Heart left ventricle (tissue), 16 donors: ENCODE measurements around the gene SLC4A1AP. TPM values are rescaled to one million over a fixed set of nuclear protein-coding genes. Genes with fewer than 3 reads are reported as not detected.

Experiments used
- ATAC-seq, 4 donors: fragments of 200-7000 bp; cut with Tn5 transposase; one replicate each; pipeline ENCODE4 v1.9.1; 2020 to 2022; ENCODE audit warnings: moderate library complexity in 4 of 4, mild to moderate bottlenecking in 3 of 4, moderate number of reproducible peaks in 1 of 4
- DNase-seq, 5 donors: peaks; one replicate each; pipeline ENCODE4 v3.0.0-alpha.2; 2020
- H3K27ac ChIP-seq, 12 donors: fragments of 200-600 bp; sonication (generic) in 4 of 12; one replicate each; pipeline versions ENCODE4 v1.5.0 to v1.8.0; 2016 to 2022; ENCODE audit warnings: mild to moderate bottlenecking in 2 of 12
- H3K27me3 ChIP-seq, 9 donors: fragments of 200-600 bp; sonication (generic) in 2 of 9; one replicate each; pipeline versions ENCODE4 v1.5.1 to v1.8.0; 2016 to 2022; ENCODE audit warnings: mild to moderate bottlenecking in 3 of 9
- H3K36me3 ChIP-seq, 9 donors: fragments of 200-600 bp; sonication (generic) in 2 of 9; one replicate each; pipeline versions ENCODE4 v1.5.0 to v1.8.0; 2018 to 2022; ENCODE audit warnings: mild to moderate bottlenecking in 2 of 9
- H3K4me1 ChIP-seq, 12 donors: fragments of 200-600 bp; sonication (generic) in 4 of 12; one replicate each; pipeline versions ENCODE4 v1.5.0 to v1.8.0; 2016 to 2022; ENCODE audit warnings: mild to moderate bottlenecking in 3 of 12
- H3K4me3 ChIP-seq, 12 donors: fragments of 200-600 bp; sonication (generic) in 4 of 12; one replicate each; pipeline versions ENCODE4 v1.5.0 to v1.8.0; 2017 to 2022; ENCODE audit warnings: mild to moderate bottlenecking in 9 of 12, moderate library complexity in 4 of 12
- H3K9me3 ChIP-seq, 12 donors: fragments of 200-600 bp; sonication (generic) in 4 of 12; one replicate each; pipeline versions ENCODE4 v1.5.0 to v1.8.0; 2016 to 2022; ENCODE audit warnings: mild to moderate bottlenecking in 1 of 12
- POLR2A ChIP-seq, 2 donors: fragments of 450-650 bp; IDR thresholded peaks; one replicate each; pipeline ENCODE4 v1.6.1; 2017; ENCODE audit warnings: antibody characterized with exemption in 2 of 2, mild to moderate bottlenecking in 2 of 2, moderate library complexity in 2 of 2
- WGBS, 4 donors: extraction: QIAGEN DNeasy Blood & Tissue Kit in 2 of 4; methylation state at CpG; one replicate each; pipeline versions ENCODE4 v1.1.5 to v1.1.7; 2013 to 2018; 5-methylcytosine and 5-hydroxymethylcytosine counted together
- intact Hi-C, 10 donors: fragments of 100-400 bp; cut with DNase I; formaldehyde crosslinking; loops; one replicate each; pipeline versions ENCODE4 v1.11.1 to v1.14.2; 2022
- polyA plus RNA-seq, 2 donors: library from polyadenylated mRNA; stranded (reverse); fragments of 200-250 nt; gene quantifications; one replicate each; pipeline ENCODE4 v1.2.3, GENCODE V29; 2013
- total RNA-seq, 9 donors: library from RNA; depleted of rRNA in 2 of 9; stranded (reverse); fragments of >200 nt in 2 of 9; fragmentation: NEBNext Ultra II Directional in 3 of 9; extraction: Animal tissue kit (Norgen Biotek cat#: 25700) in 3 of 9; gene quantifications; one replicate each; pipeline versions ENCODE4 v1.1.0 to v1.2.4, GENCODE V29; 2016 to 2023
- TF ChIP-seq, protein P1 (sequence below), 12 donors: fragments of 200-600 bp; sonication (generic) in 4 of 12; IDR thresholded peaks; one replicate each; pipeline versions ENCODE4 v1.5.0 to v1.8.0; 2018 to 2022; ENCODE audit warnings: antibody characterized with exemption in 12 of 12, mild to moderate bottlenecking in 5 of 12
- donor health status: ischemic (EF 13 %, LVEDD 7.1; RV severe dilation, severe dysfunction).
- donor health status: healthy with polysubstance abuse.
- donor health status: DM: no; HTN: yes; CAD: no.
- donor health status: DM: no; HTN: no; CAD: no.
- donor health status: ischemic (EF 25% LVEDD 6.9; RV normal size, moderate dysfunction).
- donor health status: ischemic (EF 25% LVEDD 5.7; RV mildly dilated, moderate dysfunction).
- donor health status: healthy.
- donor health status: DM: yes; HTN: yes; CAD: no.
- donor health status: ischemic (EF 35%, LVEDD 5.7; RV mildly dilated, moderate dysfunction).
- donor health status: nonischemic (EF 11% LVEDD 7.7; RV severe dilation, severe dysfunction).
- donor health status: DM: yes; HTN: yes; CAD: no.
- donor health status: PGD.
- donor health status: ischemic (EF 29% LVEDD 5.4; RV normal size, mild dysfunction).
- donor health status: nonischemic (EF 23%, LVEDD 6.1; RV moderate dilation, normal function).

SLC4A1AP gene
- total and polyA plus RNA-seq, 11 donors: 14.9 to 27.8 (median 22.4) TPM

DNA sequence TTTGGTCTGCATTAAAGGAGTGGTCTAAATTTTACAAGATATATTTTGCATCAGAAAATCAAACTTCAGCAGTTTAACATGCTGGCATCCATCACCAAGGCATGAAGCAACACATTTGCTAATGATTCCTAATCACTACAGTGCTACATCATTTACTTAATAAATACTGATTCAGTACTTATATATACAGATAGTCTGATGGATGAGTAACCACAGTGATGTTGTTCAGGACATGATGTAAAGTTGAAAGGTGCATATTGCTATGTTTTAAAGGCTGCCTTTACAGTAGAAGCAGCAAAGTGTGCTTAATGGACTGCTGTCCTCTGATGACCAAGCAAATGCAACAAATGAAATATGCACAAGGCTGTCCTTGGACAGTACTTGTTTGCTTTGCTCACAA, 11.3 kb upstream of the SLC4A1AP start:
- no peaks in the 10 kb centered on the region for H3K4me1 ChIP-seq
- H3K27me3 ChIP-seq: no peaks in the 10 kb centered on the region
- H3K4me3 ChIP-seq: no peak overlapping the region
- TF ChIP-seq, protein P1, sequence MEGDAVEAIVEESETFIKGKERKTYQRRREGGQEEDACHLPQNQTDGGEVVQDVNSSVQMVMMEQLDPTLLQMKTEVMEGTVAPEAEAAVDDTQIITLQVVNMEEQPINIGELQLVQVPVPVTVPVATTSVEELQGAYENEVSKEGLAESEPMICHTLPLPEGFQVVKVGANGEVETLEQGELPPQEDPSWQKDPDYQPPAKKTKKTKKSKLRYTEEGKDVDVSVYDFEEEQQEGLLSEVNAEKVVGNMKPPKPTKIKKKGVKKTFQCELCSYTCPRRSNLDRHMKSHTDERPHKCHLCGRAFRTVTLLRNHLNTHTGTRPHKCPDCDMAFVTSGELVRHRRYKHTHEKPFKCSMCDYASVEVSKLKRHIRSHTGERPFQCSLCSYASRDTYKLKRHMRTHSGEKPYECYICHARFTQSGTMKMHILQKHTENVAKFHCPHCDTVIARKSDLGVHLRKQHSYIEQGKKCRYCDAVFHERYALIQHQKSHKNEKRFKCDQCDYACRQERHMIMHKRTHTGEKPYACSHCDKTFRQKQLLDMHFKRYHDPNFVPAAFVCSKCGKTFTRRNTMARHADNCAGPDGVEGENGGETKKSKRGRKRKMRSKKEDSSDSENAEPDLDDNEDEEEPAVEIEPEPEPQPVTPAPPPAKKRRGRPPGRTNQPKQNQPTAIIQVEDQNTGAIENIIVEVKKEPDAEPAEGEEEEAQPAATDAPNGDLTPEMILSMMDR (IDR thresholded peaks at IDR 0.05): no peak
- no peak for TF ChIP-seq POLR2A (IDR thresholded peaks at IDR 0.05)
- intact Hi-C loops: loop anchor here in 1 of 10 donors (10.0 kb wide), 1 partner anchor 178 kb away; no protein-coding TSS in a partner anchor
- no peak overlapping the region for H3K27ac ChIP-seq
- ATAC-seq (no peak), DNase-seq (no peak)
- H3K36me3 ChIP-seq: peaks cover 0 to 100% (median 99%) of the 10 kb centered on the region in 9 donors
- H3K9me3 ChIP-seq: no peaks in the 10 kb centered on the region

DNA sequence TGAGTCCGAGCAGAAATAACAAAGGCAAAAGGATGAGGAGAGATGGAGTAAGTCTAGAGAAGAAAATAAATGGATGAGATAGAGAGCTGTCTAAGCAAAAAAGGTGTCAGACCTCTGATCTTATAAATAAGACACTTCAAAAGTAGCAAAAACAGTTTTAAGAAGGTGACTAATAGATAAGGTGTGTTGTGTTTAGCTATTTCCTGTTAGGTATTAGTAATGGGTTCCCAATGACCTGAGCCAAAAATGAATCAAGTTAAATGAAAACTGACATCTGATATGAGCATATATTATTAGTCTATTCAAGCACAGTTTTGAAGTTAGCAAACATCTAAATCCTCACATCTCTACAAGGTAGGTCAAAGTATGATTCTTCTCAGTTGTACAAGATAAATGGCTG, 10.9 kb upstream of the SLC4A1AP start:
- Histone ChIP-seq H3K9me3 (no peaks in the 10 kb centered on the region), H3K27ac (no peak overlapping the region), H3K36me3 (peaks cover 0 to 100% (median 99%) of the 10 kb centered on the region in 9 donors), H3K4me1 (no peaks in the 10 kb centered on the region), H3K4me3 (no peak overlapping the region), H3K27me3 (no peaks in the 10 kb centered on the region)
- WGBS, 4 donors: 92 to 94% (median 93%) methylated on average over 1 of the region's 1 CpG
- no peak for TF ChIP-seq POLR2A (IDR thresholded peaks at IDR 0.05)
- TF ChIP-seq, protein P1 (IDR thresholded peaks at IDR 0.05): no peak
- no peak for ATAC-seq
- intact Hi-C loops: loop anchor here in 1 of 10 donors (10.0 kb wide), 1 partner anchor 178 kb away; no protein-coding TSS in a partner anchor
- no peak for DNase-seq

DNA sequence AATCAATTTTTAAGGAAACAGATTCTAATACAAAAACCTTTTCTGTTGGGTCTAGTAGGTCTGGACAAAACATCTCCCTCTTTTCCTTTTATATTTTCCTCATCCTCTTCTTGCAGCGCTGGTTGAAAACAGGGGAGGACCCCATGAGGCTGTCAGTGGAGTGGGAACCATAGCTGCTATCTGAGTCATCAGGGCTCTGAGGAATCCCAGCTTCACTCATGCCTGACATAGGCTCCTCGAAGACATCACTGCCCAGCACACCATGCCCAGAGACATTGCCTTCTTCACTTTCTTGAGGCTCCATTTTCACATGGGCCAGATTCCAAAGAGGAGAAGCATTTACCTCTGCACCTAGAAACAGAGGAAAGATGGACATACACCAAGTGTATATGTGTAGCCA, 10.3 kb upstream of the SLC4A1AP start:
- Histone ChIP-seq H3K27ac (no peak overlapping the region), H3K4me1 (peaks cover 0 to 3% (median 0%) of the 10 kb centered on the region in 12 donors), H3K27me3 (no peaks in the 10 kb centered on the region), H3K4me3 (no peak overlapping the region), H3K36me3 (peaks cover 0 to 100% (median 99%) of the 10 kb centered on the region in 9 donors), H3K9me3 (no peaks in the 10 kb centered on the region)
- ATAC-seq: no peak
- WGBS, 4 donors: 83 to 94% (median 86%) methylated on average over 2 of the region's 2 CpGs
- DNase-seq: no peak
- intact Hi-C loops: loop anchor here in 1 of 10 donors (10.0 kb wide), 1 partner anchor 179 kb away; no protein-coding TSS in a partner anchor
- TF ChIP-seq POLR2A (IDR thresholded peaks at IDR 0.05): no peak
- TF ChIP-seq, protein P1 (IDR thresholded peaks at IDR 0.05): no peak

DNA sequence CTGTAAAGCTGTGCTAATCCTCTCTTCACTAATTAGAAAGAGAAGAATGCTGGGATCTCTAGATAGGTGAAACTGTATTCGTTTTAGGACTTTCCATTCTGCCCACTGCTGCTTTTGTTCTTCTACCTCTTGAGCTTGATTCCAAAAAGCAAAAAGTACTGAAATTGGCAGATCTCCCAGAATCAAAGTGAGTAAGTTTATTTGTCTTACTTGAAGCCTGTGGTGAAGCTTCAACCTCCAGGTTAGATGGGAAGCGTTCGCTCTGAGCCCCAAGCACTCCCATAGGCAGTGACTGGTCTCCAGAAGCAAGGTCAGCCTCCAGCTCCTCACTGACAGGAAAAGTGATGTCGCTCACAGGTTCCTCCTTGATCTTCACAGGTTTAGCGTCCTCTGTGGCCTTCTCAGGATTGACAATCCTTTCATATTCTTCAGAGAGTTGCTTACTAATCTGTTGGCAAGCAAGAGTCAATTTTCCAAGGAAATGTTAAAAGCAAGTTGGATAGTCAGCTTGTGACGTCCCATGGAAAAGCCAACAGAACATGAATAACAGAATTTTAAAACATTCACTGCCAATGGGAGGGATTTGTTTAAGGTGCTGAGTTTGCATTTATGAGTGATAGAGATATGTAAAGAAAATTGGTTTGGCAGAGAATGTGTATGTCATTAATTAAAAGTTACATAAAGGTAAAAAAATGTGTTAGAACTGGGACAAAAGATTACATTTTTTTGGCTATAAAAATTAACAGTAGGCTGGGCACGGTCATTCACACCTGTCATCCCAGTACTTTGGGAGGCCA, 8.3 kb upstream of the SLC4A1AP start:
- Histone ChIP-seq H3K4me3 (no peak overlapping the region), H3K9me3 (no peaks in the 10 kb centered on the region), H3K27me3 (no peaks in the 10 kb centered on the region), H3K36me3 (peaks cover 0 to 100% (median 98%) of the 10 kb centered on the region in 9 donors), H3K27ac (no peak overlapping the region), H3K4me1 (peaks cover 0 to 11% (median 0%) of the 10 kb centered on the region in 12 donors)
- ATAC-seq (no peak), DNase-seq (no peak)
- 71 to 78% (median 74%) methylated on average over 7 of the region's 7 CpGs for WGBS, 4 donors
- intact Hi-C loops: loop anchor here in 1 of 10 donors (10.0 kb wide), 1 partner anchor 181 kb away; no protein-coding TSS in a partner anchor
- no peak for TF ChIP-seq POLR2A (IDR thresholded peaks at IDR 0.05)
- TF ChIP-seq, protein P1 (IDR thresholded peaks at IDR 0.05): no peak
